ENCODE data around the gene CYGB. TPM values are rescaled to one million over a fixed set of nuclear protein-coding genes. Genes with fewer than 3 reads are reported as not detected.
A peak's percentile ranks its signal among the peaks of the same experiment; 100 is the strongest.

CYGB gene
- total and polyA plus RNA-seq, 2 of the 13 experiments (the other 11 are each of a cell fraction or from before 2014, with no cell fraction given): 18.9 to 27.1 TPM

GRCh38 chr17:76499267-76499667 lies 38.2 kb downstream of the CYGB start (continued):
- TF ChIP-seq TFDP1 (CRISPR knock-in tag; IDR thresholded peaks at IDR 0.05; ENCODE audit: borderline replicate concordance): peak; percentile 42; the same call in 1 of the 2 replicates
- peak; percentile 37; the same call in 1 of the 2 replicates for TF ChIP-seq ZKSCAN5 (CRISPR knock-in tag; IDR thresholded peaks at IDR 0.05)
- TF ChIP-seq MAX (IDR thresholded peaks at IDR 0.05): peak; percentile 82
- TF ChIP-seq ZNF660 (CRISPR knock-in tag; IDR thresholded peaks at IDR 0.05; ENCODE audit: borderline replicate concordance, low read depth): no peak
- TF ChIP-seq SOX13 (IDR thresholded peaks at IDR 0.05): peak; percentile 78; the same call in 1 of the 2 replicates
- TF ChIP-seq SOX13 (CRISPR knock-in tag; conservative IDR thresholded peaks at IDR 0.05 in 1 of 2, IDR thresholded peaks at IDR 0.05 in 1 of 2): peak in 1 of 2 experiments; percentile 92; a peak in 2 of 4 replicates
- TF ChIP-seq HNRNPL (IDR thresholded peaks at IDR 0.05; ENCODE audit: low read depth, low read length): peak; percentile 98
- TF ChIP-seq GPN1 (CRISPR knock-in tag; IDR thresholded peaks at IDR 0.05; ENCODE audit: borderline replicate concordance): no peak
- peak; percentile 87 for TF ChIP-seq TBL1XR1 (IDR thresholded peaks at IDR 0.05; ENCODE audit: borderline replicate concordance, low read length, partially characterized antibody)
- TF ChIP-seq POLR2A (IDR thresholded peaks at IDR 0.05; ENCODE audit: insufficient read depth in 1 of 2, low read depth in 2 of 2, low read length in 2 of 2): peak in 1 of 2 experiments; percentile 47; a peak in 3 of 4 replicates
- TF ChIP-seq DZIP1 (CRISPR knock-in tag; IDR thresholded peaks at IDR 0.05): 0 out of 2 replicates have a peak, but pooled peaks have one; percentile 43
- TF ChIP-seq U2AF2 (IDR thresholded peaks at IDR 0.05; ENCODE audit: low read depth, low read length): no peak
- no peak for TF ChIP-seq MLXIP (CRISPR knock-in tag; IDR thresholded peaks at IDR 0.05; ENCODE audit: borderline replicate concordance)
- TF ChIP-seq, protein P1, sequence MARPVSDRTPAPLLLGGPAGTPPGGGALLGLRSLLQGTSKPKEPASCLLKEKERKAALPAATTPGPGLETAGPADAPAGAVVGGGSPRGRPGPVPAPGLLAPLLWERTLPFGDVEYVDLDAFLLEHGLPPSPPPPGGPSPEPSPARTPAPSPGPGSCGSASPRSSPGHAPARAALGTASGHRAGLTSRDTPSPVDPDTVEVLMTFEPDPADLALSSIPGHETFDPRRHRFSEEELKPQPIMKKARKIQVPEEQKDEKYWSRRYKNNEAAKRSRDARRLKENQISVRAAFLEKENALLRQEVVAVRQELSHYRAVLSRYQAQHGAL (CRISPR knock-in tag; IDR thresholded peaks at IDR 0.05; ENCODE audit: not compliant biosample characterization): no peak
- no peak for TF ChIP-seq CHD2 (IDR thresholded peaks at IDR 0.05; ENCODE audit: low read depth, low read length)
- no peak for TF ChIP-seq ATM (IDR thresholded peaks at IDR 0.05; ENCODE audit: borderline replicate concordance)
- TF ChIP-seq NFE2L1 (CRISPR knock-in tag; IDR thresholded peaks at IDR 0.05; ENCODE audit: borderline replicate concordance): no peak
- peak; percentile 82 for TF ChIP-seq NR2F6 (IDR thresholded peaks at IDR 0.05)
- peak; percentile 81 for TF ChIP-seq NR2F6 (CRISPR knock-in tag; IDR thresholded peaks at IDR 0.05)
- no peak for TF ChIP-seq U2AF1 (optimal IDR thresholded peaks at IDR 0.05; ENCODE audit: low read depth, low read length)
- TF ChIP-seq ZNF367 (CRISPR knock-in tag; IDR thresholded peaks at IDR 0.05; ENCODE audit: borderline replicate concordance): no peak
- TF ChIP-seq ZSCAN29 (CRISPR knock-in tag; conservative IDR thresholded peaks at IDR 0.05): no peak
